Esophagus (tissue), 2 donors: ENCODE data around the gene TPBG. TPM values are rescaled to one million over a fixed set of nuclear protein-coding genes. Genes with fewer than 3 reads are reported as not detected.

Source experiments
- H3K27ac ChIP-seq, 2 donors: one replicate each; pipeline ENCODE4 v1.5.1; 2013; ENCODE audit warnings: low read depth in 2 of 2, mild to moderate bottlenecking in 2 of 2, inconsistent platforms in 1 of 2, low read length in 1 of 2, moderate library complexity in 1 of 2
- H3K27me3 ChIP-seq, 2 donors: one replicate each; pipeline ENCODE4 v1.6.1; 2013; ENCODE audit warnings: low read length in 2 of 2, control low read depth in 1 of 2, mild to moderate bottlenecking in 1 of 2; ENCODE audit not compliant: insufficient read depth in 2 of 2, control insufficient read depth in 1 of 2
- H3K36me3 ChIP-seq, 2 donors: one replicate each; pipeline ENCODE4 v1.6.1; 2013; ENCODE audit warnings: low read length in 1 of 2; ENCODE audit not compliant: control insufficient read depth in 2 of 2, insufficient read depth in 2 of 2
- H3K4me1 ChIP-seq, 2 donors: one replicate each; pipeline ENCODE4 v1.6.1; 2013; ENCODE audit warnings: low read length in 1 of 2; ENCODE audit not compliant: control insufficient read depth in 2 of 2, insufficient read depth in 2 of 2
- H3K4me3 ChIP-seq, 2 donors: one replicate each; pipeline ENCODE4 v1.5.1; 2013; ENCODE audit warnings: low read length in 2 of 2, mild to moderate bottlenecking in 2 of 2, low read depth in 1 of 2, moderate library complexity in 1 of 2
- H3K9me3 ChIP-seq, 2 donors: one replicate each; pipeline ENCODE4 v1.6.1; 2013; ENCODE audit warnings: mild to moderate bottlenecking in 2 of 2, low read depth in 1 of 2, low read length in 1 of 2, moderate library complexity in 1 of 2; ENCODE audit not compliant: control insufficient read depth in 2 of 2, insufficient read depth in 1 of 2
- WGBS, 2 donors: extraction: QIAGEN DNeasy Blood & Tissue Kit; methylation state at CpG; one replicate each; pipeline ENCODE4 v1.1.7; 2013; 5-methylcytosine and 5-hydroxymethylcytosine counted together
- polyA plus RNA-seq, 2 donors: library from polyadenylated mRNA; stranded (reverse); fragments of 200-250 nt; gene quantifications; one replicate each; pipeline ENCODE4 v1.2.3, GENCODE V29; 2013
- donor health status: healthy with polysubstance abuse.
- donor health status: Bipolar disorder and iron deficiency.

Gene TPBG
- polyA plus RNA-seq = 10 to 100 TPM; 16.9 to 23.7 TPM

- Histone ChIP-seq H3K36me3 (no peaks in the 10 kb centered on the region), H3K27me3 (no peaks in the 10 kb centered on the region), H3K9me3 (peaks cover 0 to 6% of the 10 kb centered on the region in 2 donors), H3K4me3 (peak within 1 kb of the TSS; percentile 91 to 95), H3K4me1 (peaks cover 6% of the 10 kb centered on the region in 2 donors), H3K27ac (peak within 1 kb of the TSS; percentile 83 to 92)
- 1% methylated on average over 40 to 41 of the region's 41 CpGs for WGBS, 2 donors
These were observed at the start of gene TPBG for GRCh38 chr6:82363428-82364086. Gene TPBG (plus strand): TSS chr6:82363817. CDS start chr6:82364962, 1,145 bp downstream.

- Histone ChIP-seq H3K27ac (no peak overlapping the region), H3K4me3 (no peak overlapping the region), H3K9me3 (no peaks in the 10 kb centered on the region), H3K27me3 (no peaks in the 10 kb centered on the region), H3K36me3 (no peaks in the 10 kb centered on the region), H3K4me1 (no peaks in the 10 kb centered on the region)
- WGBS, 2 donors = 88 to 91% methylated on average over 1 of the region's 1 CpG
These were observed 41.2 kb upstream of the TPBG start for GRCh38 chr6:82322386-82322785.

GRCh38 chr6:82329766-82330165 is 33.9 kb upstream of the TPBG start:
- Histone ChIP-seq H3K4me3 (no peak overlapping the region), H3K36me3 (no peaks in the 10 kb centered on the region), H3K4me1 (peaks cover 0 to 3% of the 10 kb centered on the region in 2 donors), H3K9me3 (no peaks in the 10 kb centered on the region), H3K27ac (no peak overlapping the region), H3K27me3 (no peaks in the 10 kb centered on the region)
- WGBS, 2 donors = 67 to 68% methylated on average over 4 of the region's 4 CpGs

- WGBS, 2 donors = 87 to 91% methylated on average over 2 of the region's 2 CpGs
- no peaks in the 10 kb centered on the region for H3K36me3 ChIP-seq
- no peak overlapping the region for H3K27ac ChIP-seq
- no peak overlapping the region for H3K4me3 ChIP-seq
- H3K9me3 ChIP-seq = no peaks in the 10 kb centered on the region
- peaks cover 0 to 3% of the 10 kb centered on the region in 2 donors for H3K4me1 ChIP-seq
- H3K27me3 ChIP-seq = no peaks in the 10 kb centered on the region
These were observed 33.3 kb upstream of the TPBG start for GRCh38 chr6:82330171-82330804.

GRCh38 chr6:82331031-82331773 is 32.4 kb upstream of the TPBG start:
- H3K4me1 ChIP-seq = peaks cover 0 to 3% of the 10 kb centered on the region in 2 donors
- H3K4me3 ChIP-seq = no peak overlapping the region
- no peak overlapping the region for H3K27ac ChIP-seq
- WGBS, 2 donors = 17% methylated on average over 2 of the region's 2 CpGs
- H3K9me3 ChIP-seq = no peaks in the 10 kb centered on the region
- no peaks in the 10 kb centered on the region for H3K27me3 ChIP-seq
- H3K36me3 ChIP-seq = no peaks in the 10 kb centered on the region

- no peaks in the 10 kb centered on the region for H3K27me3 ChIP-seq
These were observed 29.8 kb upstream of the TPBG start for GRCh38 chr6:82333781-82334180.

GRCh38 chr6:82337688-82338257 is 25.8 kb upstream of the TPBG start:
- Histone ChIP-seq H3K27me3 (no peaks in the 10 kb centered on the region), H3K4me3 (no peak overlapping the region), H3K4me1 (no peaks in the 10 kb centered on the region), H3K9me3 (peaks cover 0 to 7% of the 10 kb centered on the region in 2 donors), H3K36me3 (no peaks in the 10 kb centered on the region), H3K27ac (no peak overlapping the region)
- 45 to 58% methylated on average over 4 of the region's 4 CpGs for WGBS, 2 donors

More at GRCh38 chr6:82333781-82334180, 29.8 kb upstream of the TPBG start:
- WGBS, 2 donors = 50 to 66% methylated on average over 1 of the region's 1 CpG
- Histone ChIP-seq H3K36me3 (no peaks in the 10 kb centered on the region), H3K4me3 (no peak overlapping the region), H3K27ac (no peak overlapping the region), H3K9me3 (no peaks in the 10 kb centered on the region), H3K4me1 (peaks cover 0 to 3% of the 10 kb centered on the region in 2 donors)

- H3K4me1 ChIP-seq = no peaks in the 10 kb centered on the region
- no peaks in the 10 kb centered on the region for H3K27me3 ChIP-seq
- no peak overlapping the region for H3K4me3 ChIP-seq
- H3K36me3 ChIP-seq = no peaks in the 10 kb centered on the region
- H3K9me3 ChIP-seq = no peaks in the 10 kb centered on the region
- WGBS, 2 donors = 88 to 92% methylated on average over 6 of the region's 6 CpGs
- no peak overlapping the region for H3K27ac ChIP-seq
These were observed 15.5 kb upstream of the TPBG start for GRCh38 chr6:82348130-82348529.

GRCh38 chr6:82353848-82354247 is 9.8 kb upstream of the TPBG start:
- WGBS, 2 donors = 82 to 88% methylated on average over 2 of the region's 2 CpGs
- Histone ChIP-seq H3K27ac (no peak overlapping the region), H3K36me3 (no peaks in the 10 kb centered on the region), H3K27me3 (no peaks in the 10 kb centered on the region), H3K9me3 (no peaks in the 10 kb centered on the region), H3K4me3 (no peak overlapping the region), H3K4me1 (no peaks in the 10 kb centered on the region)
